Ascending aorta (tissue), 2 donors: ENCODE measurements around the gene COL6A2. TPM values are rescaled to one million over a fixed set of nuclear protein-coding genes. Genes with fewer than 3 reads are reported as not detected.
A peak's percentile ranks its signal among the peaks of the same experiment; 100 is the strongest.

Experiments
- DNase-seq, 2 donors: peaks; one replicate each; pipeline ENCODE4 v3.0.0-alpha.2; 2019; ENCODE audit warnings: low spot score in 2 of 2
- H3K27ac ChIP-seq, 2 donors: fragments of 200-600 bp; sonication (generic); one replicate each; pipeline ENCODE4 v1.5.1; 2016 to 2017; ENCODE audit warnings: mild to moderate bottlenecking in 1 of 2
- H3K27me3 ChIP-seq: fragments of 200-600 bp; sonication (generic); one replicate; pipeline ENCODE4 v1.5.1; 2017
- H3K36me3 ChIP-seq, 2 donors: fragments of 200-600 bp; sonication (generic); one replicate each; pipeline ENCODE4 v1.5.1; 2016
- H3K4me1 ChIP-seq, 2 donors: fragments of 200-600 bp; sonication (generic); one replicate each; pipeline ENCODE4 v1.5.1; 2016 to 2017; ENCODE audit warnings: mild to moderate bottlenecking in 1 of 2
- H3K4me3 ChIP-seq, 2 donors: fragments of 200-600 bp; sonication (generic); one replicate each; pipeline ENCODE4 v1.5.1; 2016 to 2017; ENCODE audit warnings: mild to moderate bottlenecking in 1 of 2
- H3K9me3 ChIP-seq, 2 donors: fragments of 200-600 bp; sonication (generic); one replicate each; pipeline ENCODE4 v1.5.1; 2016
- CTCF ChIP-seq, 3 experiments: fragments of 200-600 bp in 2 of 3; fragments of 450-650 bp in 1 of 3; sonication (generic) in 2 of 3; IDR thresholded peaks; one replicate each; pipeline ENCODE4 v1.5.1; 2016 to 2019; ENCODE audit warnings: antibody characterized with exemption in 3 of 3, mild to moderate bottlenecking in 1 of 3, moderate library complexity in 1 of 3
- intact Hi-C: fragments of 100-400 bp; cut with DNase I; formaldehyde crosslinking; loops from one replicate; pipeline ENCODE4 v1.15.1; 2023
- total RNA-seq: library from RNA; depleted of rRNA; stranded (reverse); fragments of >200 nt; gene quantifications from one replicate; pipeline ENCODE4 v1.1.0, GENCODE V29; 2016

Gene COL6A2
- total RNA-seq, 1 donor from 2014 or later: 1,704 TPM

GRCh38 chr21:46088189-46088588, 9.7 kb upstream of the COL6A2 start:
- DNase-seq: no peak
- Histone ChIP-seq H3K27me3 (no peaks in the 10 kb centered on the region), H3K36me3 (no peaks in the 10 kb centered on the region), H3K27ac (no peak overlapping the region), H3K4me3 (no peak overlapping the region), H3K4me1 (peaks cover 12 to 13% of the 10 kb centered on the region in 2 donors), H3K9me3 (peaks cover 0 to 19% of the 10 kb centered on the region in 2 donors)
- intact Hi-C loops: no loop called here
- TF ChIP-seq CTCF (IDR thresholded peaks at IDR 0.05): no peak

GRCh38 chr21:46089285-46089684, 8.6 kb upstream of the COL6A2 start:
- Histone ChIP-seq H3K4me1 (peaks cover 18 to 19% of the 10 kb centered on the region in 2 donors), H3K9me3 (peaks cover 0 to 19% of the 10 kb centered on the region in 2 donors), H3K27ac (no peak overlapping the region), H3K4me3 (no peak overlapping the region), H3K36me3 (no peaks in the 10 kb centered on the region), H3K27me3 (no peaks in the 10 kb centered on the region)
- DNase-seq: peak in 1 of 2 donors; percentile 41
- no peak for TF ChIP-seq CTCF (IDR thresholded peaks at IDR 0.05)
- intact Hi-C loops: no loop called here

GRCh38 chr21:46091118-46091517, 6.8 kb upstream of the COL6A2 start:
- H3K36me3 ChIP-seq: no peaks in the 10 kb centered on the region
- no peak overlapping the region for H3K4me3 ChIP-seq
- intact Hi-C loops: loop anchor here (2.0 kb wide), 1 partner anchor 62 kb away; no protein-coding TSS in a partner anchor
- TF ChIP-seq CTCF (IDR thresholded peaks at IDR 0.05): no peak
- peak overlapping the region; percentile 98 to 99 for H3K27ac ChIP-seq
- H3K9me3 ChIP-seq: peaks cover 0 to 19% of the 10 kb centered on the region in 2 donors
- peaks cover 18 to 19% of the 10 kb centered on the region in 2 donors for H3K4me1 ChIP-seq
- DNase-seq: peak in 1 of 2 donors; percentile 40
- no peaks in the 10 kb centered on the region for H3K27me3 ChIP-seq

- intact Hi-C loops: loop anchor here (1.0 to 2.0 kb wide), 4 partner anchors 30 to 113 kb away; no protein-coding TSS in a partner anchor
- Histone ChIP-seq H3K4me1 (peaks cover 18 to 19% of the 10 kb centered on the region in 2 donors), H3K27ac (peak overlapping the region; percentile 98 to 99), H3K36me3 (no peaks in the 10 kb centered on the region), H3K4me3 (peak overlapping the region in 1 of 2 donors; percentile 52), H3K9me3 (peaks cover 0 to 19% of the 10 kb centered on the region in 2 donors), H3K27me3 (no peaks in the 10 kb centered on the region)
- no peak for TF ChIP-seq CTCF (IDR thresholded peaks at IDR 0.05)
- DNase-seq: no peak
Observed at GRCh38 chr21:46091631-46092025, 6.3 kb upstream of the COL6A2 start.

- TF ChIP-seq CTCF (IDR thresholded peaks at IDR 0.05): no peak
- peaks cover 21 to 22% of the 10 kb centered on the region in 2 donors for H3K4me1 ChIP-seq
- intact Hi-C loops: loop anchor here (1.0 kb wide), 3 partner anchors 31 to 114 kb away; no protein-coding TSS in a partner anchor
- H3K27ac ChIP-seq: peak overlapping the region; percentile 98 to 99
- H3K9me3 ChIP-seq: peaks cover 0 to 17% of the 10 kb centered on the region in 2 donors
- DNase-seq: peak; percentile 87 to 97
- no peaks in the 10 kb centered on the region for H3K27me3 ChIP-seq
- peak overlapping the region in 1 of 2 donors; percentile 52 for H3K4me3 ChIP-seq
- no peaks in the 10 kb centered on the region for H3K36me3 ChIP-seq
Observed at GRCh38 chr21:46092026-46092764, 5.7 kb upstream of the COL6A2 start.
